Gastrocnemius medialis (tissue), 4 donors: ENCODE data around the gene MARCHF3.

Experiments used
- CTCF ChIP-seq, 5 experiments: fragments of 450-650 bp in 3 of 5; fragments of 200-600 bp in 2 of 5; sonication (generic) in 2 of 5; IDR thresholded peaks in 4 of 5; conservative IDR thresholded peaks in 1 of 5; 1 replicate in 4 of 5; 2 replicates in 1 of 5; pipeline ENCODE4 v1.5.1; 2016 to 2019; ENCODE audit warnings: antibody characterized with exemption in 5 of 5, mild to moderate bottlenecking in 3 of 5, moderate library complexity in 3 of 5
- POLR2A ChIP-seq, 2 donors: fragments of 450-650 bp; IDR thresholded peaks; one replicate each; pipeline ENCODE4 v1.6.1; 2017; ENCODE audit warnings: antibody characterized with exemption in 2 of 2, mild to moderate bottlenecking in 2 of 2, moderate library complexity in 2 of 2

- TF ChIP-seq CTCF (IDR thresholded peaks at IDR 0.05 in 4 of 5, conservative IDR thresholded peaks at IDR 0.05 in 1 of 5): no peak
- no peak for TF ChIP-seq POLR2A (IDR thresholded peaks at IDR 0.05)
These were observed 47.0 kb upstream of the MARCHF3 start for GRCh38 chr5:127077366-127077765.
